DND-41 (cell line): ENCODE results near the gene EDEM3.

Experiments used
- EZH2 ChIP-seq: IDR thresholded peaks from 3 replicates; pipeline ENCODE4 v1.6.1; 2012; ENCODE audit warnings: borderline replicate concordance, low read depth, mild to moderate bottlenecking, moderate library complexity, low read length, inconsistent platforms; ENCODE audit not compliant: severe bottlenecking
- TF ChIP-seq, protein P1 (sequence below): IDR thresholded peaks from 2 replicates; pipeline ENCODE4 v1.5.1; 2012; ENCODE audit warnings: borderline replicate concordance, low read length, moderate library complexity, mild to moderate bottlenecking; ENCODE audit not compliant: poor library complexity, severe bottlenecking; ENCODE audit errors: extremely low read depth

- TF ChIP-seq, protein P1, sequence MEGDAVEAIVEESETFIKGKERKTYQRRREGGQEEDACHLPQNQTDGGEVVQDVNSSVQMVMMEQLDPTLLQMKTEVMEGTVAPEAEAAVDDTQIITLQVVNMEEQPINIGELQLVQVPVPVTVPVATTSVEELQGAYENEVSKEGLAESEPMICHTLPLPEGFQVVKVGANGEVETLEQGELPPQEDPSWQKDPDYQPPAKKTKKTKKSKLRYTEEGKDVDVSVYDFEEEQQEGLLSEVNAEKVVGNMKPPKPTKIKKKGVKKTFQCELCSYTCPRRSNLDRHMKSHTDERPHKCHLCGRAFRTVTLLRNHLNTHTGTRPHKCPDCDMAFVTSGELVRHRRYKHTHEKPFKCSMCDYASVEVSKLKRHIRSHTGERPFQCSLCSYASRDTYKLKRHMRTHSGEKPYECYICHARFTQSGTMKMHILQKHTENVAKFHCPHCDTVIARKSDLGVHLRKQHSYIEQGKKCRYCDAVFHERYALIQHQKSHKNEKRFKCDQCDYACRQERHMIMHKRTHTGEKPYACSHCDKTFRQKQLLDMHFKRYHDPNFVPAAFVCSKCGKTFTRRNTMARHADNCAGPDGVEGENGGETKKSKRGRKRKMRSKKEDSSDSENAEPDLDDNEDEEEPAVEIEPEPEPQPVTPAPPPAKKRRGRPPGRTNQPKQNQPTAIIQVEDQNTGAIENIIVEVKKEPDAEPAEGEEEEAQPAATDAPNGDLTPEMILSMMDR, result no peak
- no peak for TF ChIP-seq EZH2
These were observed 96.6 kb downstream of the EDEM3 start for GRCh38 chr1:184658055-184658454.
